ENCODE results near the gene SEMA5B. TPM values are rescaled to one million over a fixed set of nuclear protein-coding genes. Genes with fewer than 3 reads are reported as not detected.

Gene SEMA5B
- polyA plus RNA-seq, 1 of the 3 experiments (the other 2 are of a cell fraction) = 0.43 TPM

GRCh38 chr3:122975163-122975923, 52.2 kb downstream of the SEMA5B start:
- POLR2A ChIA-PET = interaction anchor here (1.6 kb wide), 1 partner anchor 13 kb away, joined by 3 read pairs; no protein-coding TSS in a partner anchor
- no peaks in the 10 kb centered on the region for H3K9me3 ChIP-seq
- DNase-seq = peak; percentile 78
- H3K9me2 ChIP-seq = no peaks in the 10 kb centered on the region
- CTCF ChIA-PET = interaction anchor here (1.1 to 5.0 kb wide), 5 partner anchors 13 to 53 kb away, joined by 3 to 45 read pairs (median 3); partner anchors contain the start of gene SEMA5B
- no peaks in the 10 kb centered on the region for H3K36me3 ChIP-seq (replicated peaks in 1 of 2; ENCODE audit: control insufficient read depth in 1 of 2, insufficient read depth in 2 of 2, low read length in 1 of 2)
- H3F3A ChIP-seq (replicated peaks; ENCODE audit: insufficient read depth) = peaks cover 24% of the 10 kb centered on the region
- H2AFZ ChIP-seq (ENCODE audit: low read depth) = 0 out of 2 replicates have a peak overlapping the region, but pooled peaks have one; percentile 18
- 10% methylated on average over 6 of the region's 12 CpGs for WGBS (ENCODE audit: low lambda C conversion rate)
- peak overlapping the region; percentile 30 to 51 for H3K4me3 ChIP-seq (ENCODE audit: low read depth in 2 of 2, low read length in 1 of 2)
- peak overlapping the region; percentile 90 to 97 for H3K27ac ChIP-seq (ENCODE audit: low read depth in 2 of 2, low read length in 1 of 2)
- H3K4me2 ChIP-seq = peak overlapping the region; percentile 83
- H3K9ac ChIP-seq = peak overlapping the region; percentile 67
- no peaks in the 10 kb centered on the region for H4K20me1 ChIP-seq (ENCODE audit: insufficient read depth)
- H3K79me2 ChIP-seq (ENCODE audit: insufficient read depth) = no peaks in the 10 kb centered on the region
- no peaks in the 10 kb centered on the region for H3K27me3 ChIP-seq (ENCODE audit: insufficient read depth)
- H3K4me1 ChIP-seq (ENCODE audit: control insufficient read depth in 1 of 2, insufficient read depth in 2 of 2, low read depth in 1 of 2, low read length in 1 of 2) = peaks cover 46 to 58% of the 10 kb centered on the region in 2 experiments
- TF ChIP-seq YY1 (IDR thresholded peaks at IDR 0.05; ENCODE audit: low read depth) (no peak), FOXJ3 (CRISPR knock-in tag; IDR thresholded peaks at IDR 0.05) (peak; percentile 97), JUND (IDR thresholded peaks at IDR 0.05) (peak; percentile 90), GATA2 (CRISPR knock-in tag; IDR thresholded peaks at IDR 0.05) (peak; percentile 99), RAD21 (IDR thresholded peaks at IDR 0.05; ENCODE audit: low read length) (peak; percentile 31), GABPA (IDR thresholded peaks at IDR 0.05; ENCODE audit: low read depth) (no peak), RXRA (IDR thresholded peaks at IDR 0.05; ENCODE audit: borderline replicate concordance, low read depth) (peak; percentile 70; the same call in 1 of the 2 replicates), TEAD4 (IDR thresholded peaks at IDR 0.05; ENCODE audit: borderline replicate concordance, insufficient read depth) (peak; percentile 89), SMC3 (IDR thresholded peaks at IDR 0.05; ENCODE audit: low read depth, low read length) (peak; percentile 17; the same call in 1 of the 2 replicates), MAX (IDR thresholded peaks at IDR 0.05; ENCODE audit: low read depth) (peak; percentile 57; the same call in 1 of the 2 replicates), RFX5 (IDR thresholded peaks at IDR 0.05; ENCODE audit: low read length) (no peak), CTCF (IDR thresholded peaks at IDR 0.05) (no peak), CHD2 (IDR thresholded peaks at IDR 0.05; ENCODE audit: low read length, partially characterized antibody) (peak; percentile 94), USF1 (IDR thresholded peaks at IDR 0.05; ENCODE audit: borderline replicate concordance, low read depth) (peak; percentile 38; the same call in 1 of the 2 replicates), ZBTB33 (IDR thresholded peaks at IDR 0.05; ENCODE audit: borderline replicate concordance, low read depth) (peak; percentile 47; the same call in 1 of the 2 replicates), REST (IDR thresholded peaks at IDR 0.05; ENCODE audit: low read depth, low read length) (no peak; the same call in 1 of the 2 replicates), POLR2AphosphoS5 (IDR thresholded peaks at IDR 0.05; ENCODE audit: low read depth, low read length) (peak; percentile 95), FOSL2 (IDR thresholded peaks at IDR 0.05; ENCODE audit: borderline replicate concordance, low read depth) (peak; percentile 82), TCF12 (IDR thresholded peaks at IDR 0.05) (peak; percentile 97), USF2 (IDR thresholded peaks at IDR 0.05; ENCODE audit: borderline replicate concordance, low read depth, low read length) (no peak), MXI1 (IDR thresholded peaks at IDR 0.05; ENCODE audit: low read depth, low read length) (peak; percentile 32), NRF1 (IDR thresholded peaks at IDR 0.05; ENCODE audit: low read depth, low read length) (no peak)
